Lung (tissue), 12 donors: Measurements from ENCODE around the gene PSEN2. TPM values are rescaled to one million over a fixed set of nuclear protein-coding genes. Genes with fewer than 3 reads are reported as not detected.

ENCODE experiments used
- ATAC-seq: fragments of 200-7000 bp; cut with Tn5 transposase; one replicate; pipeline ENCODE4 v1.9.1; 2020; ENCODE audit warnings: moderate number of reproducible peaks; ENCODE audit not compliant: insufficient read depth, low FRiP score
- DNase-seq, 3 donors: peaks; one replicate each; pipeline ENCODE4 v3.0.0-alpha.2; 2013 to 2017
- H3K27ac ChIP-seq, 2 donors: one replicate each; pipeline ENCODE4 v1.5.1; 2013; ENCODE audit warnings: mild to moderate bottlenecking in 2 of 2, moderate library complexity in 2 of 2, control low read depth in 1 of 2, inconsistent platforms in 1 of 2, low read depth in 1 of 2, low read length in 1 of 2
- H3K27me3 ChIP-seq, 3 donors: one replicate each; pipeline ENCODE4 v1.5.1; 2013; ENCODE audit warnings: low read length in 2 of 3; ENCODE audit not compliant: control insufficient read depth in 3 of 3, insufficient read depth in 3 of 3
- H3K36me3 ChIP-seq, 4 donors: one replicate each; pipeline ENCODE4 v1.5.1; 2013; ENCODE audit warnings: low read length in 4 of 4, mild to moderate bottlenecking in 1 of 4, moderate library complexity in 1 of 4; ENCODE audit not compliant: control insufficient read depth in 4 of 4, insufficient read depth in 4 of 4
- H3K4me1 ChIP-seq, 5 donors: one replicate each; pipeline ENCODE4 v1.5.1; 2013; ENCODE audit warnings: low read length in 5 of 5, mild to moderate bottlenecking in 2 of 5, moderate library complexity in 1 of 5; ENCODE audit not compliant: control insufficient read depth in 5 of 5, insufficient read depth in 5 of 5
- H3K4me3 ChIP-seq: one replicate; pipeline ENCODE4 v1.5.1; 2013; ENCODE audit warnings: mild to moderate bottlenecking, control low read depth, moderate library complexity
- H3K9ac ChIP-seq, 2 donors: one replicate each; pipeline ENCODE4 v1.5.1; 2013; ENCODE audit warnings: low read length in 2 of 2, control low read depth in 1 of 2; ENCODE audit not compliant: insufficient read depth in 1 of 2
- H3K9me3 ChIP-seq, 4 donors: one replicate each; pipeline ENCODE4 v1.5.1; 2013; ENCODE audit warnings: low read length in 3 of 4, mild to moderate bottlenecking in 1 of 4, moderate library complexity in 1 of 4; ENCODE audit not compliant: control insufficient read depth in 4 of 4, insufficient read depth in 3 of 4
- CTCF ChIP-seq: IDR thresholded peaks from 2 replicates; pipeline ENCODE4 v1.5.1; 2012; ENCODE audit warnings: mild to moderate bottlenecking; ENCODE audit errors: control extremely low read depth, extremely low read depth
- WGBS, 2 donors: extraction: QIAGEN DNeasy Blood & Tissue Kit; methylation state at CpG; one replicate each; pipeline ENCODE4 v1.1.7; 2013; 5-methylcytosine and 5-hydroxymethylcytosine counted together
- polyA plus RNA-seq, 2 donors: library from polyadenylated mRNA; stranded (reverse); fragments of 200-250 nt; gene quantifications; one replicate each; pipeline ENCODE4 v1.2.1, GENCODE V29; 2013
- total RNA-seq, 2 donors: library from RNA; depleted of rRNA in 1 of 2; stranded (reverse); fragments of >200 nt in 1 of 2; gene quantifications; one replicate each; pipeline ENCODE4 v1.2.1, GENCODE V29; 2014 to 2021
- donor health status: control.
- donor health status: control.
- donor health status: Bipolar disorder and iron deficiency.
- donor health status: healthy.
- donor health status: DM: yes; HTN: yes; CAD: no.

The PSEN2 gene
- total and polyA plus RNA-seq, 4 donors: 16.4 to 28.1 (median 18.7) TPM

- WGBS, 2 donors: 91 to 94% methylated on average over 14 of the region's 14 CpGs
- ATAC-seq: no peak
- Histone ChIP-seq H3K9me3 (peaks cover 0 to 2% (median 0%) of the 10 kb centered on the region in 4 donors), H3K27me3 (no peaks in the 10 kb centered on the region), H3K4me3 (no peak overlapping the region), H3K27ac (no peak overlapping the region), H3K9ac (no peak overlapping the region), H3K4me1 (peaks cover 4 to 30% (median 12%) of the 10 kb centered on the region in 5 donors), H3K36me3 (peaks cover 0 to 24% (median 2%) of the 10 kb centered on the region in 4 donors)
- no peak for DNase-seq
- TF ChIP-seq CTCF: no peak
These were observed 10.2 kb downstream of the PSEN2 start for GRCh38 chr1:226880372-226881287.

- Histone ChIP-seq H3K9me3 (peaks cover 0 to 2% (median 0%) of the 10 kb centered on the region in 4 donors), H3K9ac (no peak overlapping the region), H3K27ac (peak overlapping the region in 1 of 2 donors; percentile 62), H3K36me3 (peaks cover 0 to 27% (median 2%) of the 10 kb centered on the region in 4 donors), H3K4me3 (no peak overlapping the region), H3K27me3 (no peaks in the 10 kb centered on the region), H3K4me1 (peaks cover 4 to 29% (median 12%) of the 10 kb centered on the region in 5 donors)
- TF ChIP-seq CTCF: no peak
- DNase-seq (no peak), ATAC-seq (no peak)
- 96% methylated on average over 15 of the region's 15 CpGs for WGBS, 2 donors
These were observed 11.2 kb downstream of the PSEN2 start for GRCh38 chr1:226881515-226882185.

GRCh38 chr1:226882187-226882586 is 11.8 kb downstream of the PSEN2 start:
- Histone ChIP-seq H3K9ac (peak overlapping the region in 1 of 2 donors; percentile 77), H3K36me3 (peaks cover 0 to 27% (median 2%) of the 10 kb centered on the region in 4 donors), H3K27ac (peak overlapping the region in 1 of 2 donors; percentile 62), H3K27me3 (no peaks in the 10 kb centered on the region), H3K4me3 (no peak overlapping the region), H3K4me1 (peaks cover 4 to 33% (median 12%) of the 10 kb centered on the region in 5 donors), H3K9me3 (peaks cover 0 to 2% (median 0%) of the 10 kb centered on the region in 4 donors)
- TF ChIP-seq CTCF: no peak
- peak in 2 of 3 donors; percentile 14 to 16 for DNase-seq
- WGBS, 2 donors: 48 to 59% methylated on average over 5 of the region's 5 CpGs
- ATAC-seq: no peak
